Right lobe of liver (tissue), 4 donors: ENCODE results near the gene PITPNM3.

Experiments
- CTCF ChIP-seq, 4 donors: fragments of 200-600 bp in 3 of 4; fragments of 450-650 bp in 1 of 4; IDR thresholded peaks; one replicate each; pipeline versions ENCODE4 v1.5.1 to v1.8.0; 2016 to 2022; ENCODE audit warnings: antibody characterized with exemption in 4 of 4, mild to moderate bottlenecking in 2 of 4
- POLR2A ChIP-seq: fragments of 450-650 bp; IDR thresholded peaks from one replicate; pipeline ENCODE4 v1.6.1; 2017; ENCODE audit warnings: antibody characterized with exemption, mild to moderate bottlenecking
- donor health status: DM: no; HTN: no; CAD: no.
- donor health status: DM: no; HTN: no; CAD: no.
- donor health status: DM: no; HTN: yes; CAD: no.

GRCh38 chr17:6539871-6540270 lies 16.5 kb downstream of the PITPNM3 start:
- TF ChIP-seq CTCF (IDR thresholded peaks at IDR 0.05) (no peak), POLR2A (no peak)
